Stimulated activated CD4-positive, alpha-beta T cell treated with anti-CD3 and anti-CD28 coated beads, TNF-alpha, amount 100 ng/mL, for 24 hours (primary cell): ENCODE data around the gene APOA5.
A peak's percentile ranks its signal among the peaks of the same experiment; 100 is the strongest.

Experiments used
- DNase-seq, 3 experiments: peaks; one replicate each; pipeline ENCODE4 v3.0.0-alpha.2; 2020; ENCODE audit warnings: low read depth in 3 of 3

The APOA5 gene

GRCh38 chr11:116797816-116798215 lies 6.1 kb upstream of the APOA5 start:
- no peak for DNase-seq

GRCh38 chr11:116796548-116796947 lies 4.9 kb upstream of the APOA5 start:
- DNase-seq: no peak

GRCh38 chr11:116794851-116795250 lies 3.2 kb upstream of the APOA5 start:
- DNase-seq: no peak

- no peak for DNase-seq
Observed at GRCh38 chr11:116793772-116794097, 2.1 kb upstream of the APOA5 start.

- DNase-seq: no peak
Observed at GRCh38 chr11:116792869-116793771, 1.4 kb upstream of the APOA5 start.

- no peak for DNase-seq
Observed at GRCh38 chr11:116792144-116792868, 627 bp upstream of the APOA5 start.

- DNase-seq: peak; percentile 51 to 78 (median 57)
Observed at GRCh38 chr11:116791002-116791812, 472 bp downstream of the APOA5 start.

GRCh38 chr11:116790167-116791001 lies 1.3 kb downstream of the APOA5 start:
- no peak for DNase-seq

- no peak for DNase-seq
Observed at GRCh38 chr11:116788975-116789374, 2.7 kb downstream of the APOA5 start.

- DNase-seq: no peak
Observed at GRCh38 chr11:116788534-116788933, 3.1 kb downstream of the APOA5 start.

GRCh38 chr11:116787786-116788486 lies 3.7 kb downstream of the APOA5 start, which contains the start of gene ZPR1:
TSS of gene ZPR1 (minus strand) at chr11:116788023. CDS start at chr11:116787990, 33 bp downstream.
- peak; percentile 77 to 85 (median 82) for DNase-seq

- DNase-seq: no peak
Observed at GRCh38 chr11:116787436-116787785, 4.3 kb downstream of the APOA5 start.

- no peak for DNase-seq
Observed at GRCh38 chr11:116786966-116787365, 4.7 kb downstream of the APOA5 start.

GRCh38 chr11:116786326-116786725 lies 5.4 kb downstream of the APOA5 start:
- DNase-seq: no peak

GRCh38 chr11:116782728-116783127 lies 9.0 kb downstream of the APOA5 start:
- no peak for DNase-seq

GRCh38 chr11:116778556-116778955 lies 13.1 kb downstream of the APOA5 start:
- no peak for DNase-seq

GRCh38 chr11:116777056-116777455 lies 14.6 kb downstream of the APOA5 start:
- no peak for DNase-seq

GRCh38 chr11:116776522-116776984 lies 15.1 kb downstream of the APOA5 start:
- no peak for DNase-seq

- DNase-seq: no peak
Observed at GRCh38 chr11:116775975-116776374, 15.7 kb downstream of the APOA5 start.

GRCh38 chr11:116774661-116775060 lies 17.0 kb downstream of the APOA5 start:
- no peak for DNase-seq
